Hepatocyte (in vitro differentiated cells): ENCODE data around the gene ATP5MG. TPM values are rescaled to one million over a fixed set of nuclear protein-coding genes. Genes with fewer than 3 reads are reported as not detected.
A peak's percentile ranks its signal among the peaks of the same experiment; 100 is the strongest.

Source experiments
- DNase-seq: peaks from one replicate; pipeline ENCODE4 v3.0.0-alpha.2; 2016; ENCODE audit warnings: low spot score
- H2AFZ ChIP-seq: fragments of 200-600 bp; sonication (generic); 2 replicates; pipeline ENCODE4 v1.6.0; 2016; ENCODE audit warnings: antibody characterized with exemption, mild to moderate bottlenecking
- H3K27ac ChIP-seq: fragments of 200-600 bp; sonication (generic); 2 replicates; pipeline ENCODE4 v1.5.1; 2016; ENCODE audit warnings: mild to moderate bottlenecking
- H3K27me3 ChIP-seq: fragments of 200-600 bp; sonication (generic); 2 replicates; pipeline ENCODE4 v1.6.1; 2016
- H3K36me3 ChIP-seq: fragments of 200-600 bp; sonication (generic); replicated peaks from 2 replicates; pipeline ENCODE4 v1.5.1; 2016; ENCODE audit warnings: low read depth; ENCODE audit not compliant: insufficient read depth
- H3K4me1 ChIP-seq: fragments of 200-600 bp; sonication (generic); 2 replicates; pipeline ENCODE4 v1.5.1; 2016; ENCODE audit warnings: mild to moderate bottlenecking, moderate library complexity; ENCODE audit not compliant: insufficient read depth
- H3K4me2 ChIP-seq: fragments of 200-600 bp; sonication (generic); 2 replicates; pipeline ENCODE4 v1.6.0; 2016
- H3K4me3 ChIP-seq: fragments of 200-600 bp; sonication (generic); 2 replicates; pipeline ENCODE4 v1.5.1; 2016; ENCODE audit warnings: mild to moderate bottlenecking
- H3K79me2 ChIP-seq: fragments of 200-600 bp; sonication (generic); 2 replicates; pipeline ENCODE4 v1.6.0; 2017; ENCODE audit warnings: mild to moderate bottlenecking
- H3K9me2 ChIP-seq: fragments of 200-600 bp; sonication (generic); replicated peaks from 2 replicates; pipeline ENCODE4 v1.6.0; 2017; ENCODE audit warnings: mild to moderate bottlenecking; ENCODE audit not compliant: insufficient read depth
- H3K9me3 ChIP-seq: fragments of 200-600 bp; sonication (generic); 2 replicates; pipeline ENCODE4 v1.5.1; 2016; ENCODE audit warnings: low read depth, mild to moderate bottlenecking
- H4K20me1 ChIP-seq: fragments of 200-600 bp; sonication (generic); 2 replicates; pipeline ENCODE4 v1.6.0; 2016; ENCODE audit warnings: mild to moderate bottlenecking; ENCODE audit not compliant: insufficient read depth, poor library complexity, severe bottlenecking
- EZH2 ChIP-seq: fragments of 200-600 bp; sonication (generic); IDR thresholded peaks from 2 replicates; pipeline ENCODE4 v1.6.1; 2016; ENCODE audit warnings: antibody characterized with exemption, mild to moderate bottlenecking, borderline replicate concordance
- EZH2phosphoT487 ChIP-seq: fragments of 200-600 bp; sonication (generic); IDR thresholded peaks from one replicate; pipeline ENCODE4 v1.6.1; 2018; ENCODE audit warnings: antibody characterized with exemption, mild to moderate bottlenecking, low read depth, moderate library complexity; ENCODE audit not compliant: unreplicated experiment, severe bottlenecking
- WGBS: methylation state at CpG from one replicate; pipeline ENCODE4 v1.1.6; 2016; ENCODE audit warnings: low lambda C conversion rate; ENCODE audit errors: missing lambda C conversion rate; 5-methylcytosine and 5-hydroxymethylcytosine counted together
- polyA plus RNA-seq: library from polyadenylated mRNA; unstranded; fragments of >200 nt; fragmentation: Nextera tagmentation; extraction: Ambion mirVana; gene quantifications from 2 replicates; pipeline ENCODE4 v1.2.1, GENCODE V29; 2016
- total RNA-seq: library from RNA; depleted of rRNA; stranded (reverse); fragments of >200 nt; gene quantifications from 2 replicates; pipeline ENCODE4 v1.2.3, GENCODE V29; 2014
- TF ChIP-seq, protein P1 (sequence below): fragments of 200-600 bp; sonication (generic); IDR thresholded peaks from 2 replicates; pipeline ENCODE4 v1.5.1; 2016; ENCODE audit warnings: antibody characterized with exemption, mild to moderate bottlenecking; ENCODE audit not compliant: poor library complexity

ATP5MG gene
- total and polyA plus RNA-seq, 2 experiments from 2014 or later: 64.7 to 471 TPM

- DNase-seq: no peak
- no peak overlapping the region for H3K4me3 ChIP-seq
These were observed 17.4 kb downstream of the ATP5MG start for GRCh38 chr11:118418766-118419165.

GRCh38 chr11:118427707-118428106, 26.3 kb downstream of the ATP5MG start:
- H3K79me2 ChIP-seq: no peaks in the 10 kb centered on the region
- no peak overlapping the region for H3K4me3 ChIP-seq
- H3K4me2 ChIP-seq: no peak overlapping the region
- H3K4me1 ChIP-seq: no peaks in the 10 kb centered on the region
- no peaks in the 10 kb centered on the region for H3K9me3 ChIP-seq
- H3K27ac ChIP-seq: no peak overlapping the region
- TF ChIP-seq, protein P1, sequence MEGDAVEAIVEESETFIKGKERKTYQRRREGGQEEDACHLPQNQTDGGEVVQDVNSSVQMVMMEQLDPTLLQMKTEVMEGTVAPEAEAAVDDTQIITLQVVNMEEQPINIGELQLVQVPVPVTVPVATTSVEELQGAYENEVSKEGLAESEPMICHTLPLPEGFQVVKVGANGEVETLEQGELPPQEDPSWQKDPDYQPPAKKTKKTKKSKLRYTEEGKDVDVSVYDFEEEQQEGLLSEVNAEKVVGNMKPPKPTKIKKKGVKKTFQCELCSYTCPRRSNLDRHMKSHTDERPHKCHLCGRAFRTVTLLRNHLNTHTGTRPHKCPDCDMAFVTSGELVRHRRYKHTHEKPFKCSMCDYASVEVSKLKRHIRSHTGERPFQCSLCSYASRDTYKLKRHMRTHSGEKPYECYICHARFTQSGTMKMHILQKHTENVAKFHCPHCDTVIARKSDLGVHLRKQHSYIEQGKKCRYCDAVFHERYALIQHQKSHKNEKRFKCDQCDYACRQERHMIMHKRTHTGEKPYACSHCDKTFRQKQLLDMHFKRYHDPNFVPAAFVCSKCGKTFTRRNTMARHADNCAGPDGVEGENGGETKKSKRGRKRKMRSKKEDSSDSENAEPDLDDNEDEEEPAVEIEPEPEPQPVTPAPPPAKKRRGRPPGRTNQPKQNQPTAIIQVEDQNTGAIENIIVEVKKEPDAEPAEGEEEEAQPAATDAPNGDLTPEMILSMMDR: no peak
- TF ChIP-seq EZH2: no peak
- TF ChIP-seq EZH2phosphoT487: no peak
- H3K36me3 ChIP-seq: no peaks in the 10 kb centered on the region
- H2AFZ ChIP-seq: no peak overlapping the region
- H4K20me1 ChIP-seq: no peaks in the 10 kb centered on the region
- WGBS: 35% methylated on average over 1 of the region's 1 CpG
- no peaks in the 10 kb centered on the region for H3K9me2 ChIP-seq
- H3K27me3 ChIP-seq: no peaks in the 10 kb centered on the region
- no peak for DNase-seq

More at GRCh38 chr11:118418766-118419165, 17.4 kb downstream of the ATP5MG start:
- no peak for TF ChIP-seq EZH2phosphoT487
- TF ChIP-seq EZH2: no peak
- TF ChIP-seq, protein P1: no peak
- no peaks in the 10 kb centered on the region for H3K36me3 ChIP-seq
- no peak overlapping the region for H2AFZ ChIP-seq
- WGBS: 80% methylated on average over 5 of the region's 5 CpGs
- no peaks in the 10 kb centered on the region for H3K9me2 ChIP-seq
- H3K79me2 ChIP-seq: no peaks in the 10 kb centered on the region
- no peak overlapping the region for H3K4me2 ChIP-seq
- H3K27ac ChIP-seq: no peak overlapping the region
- no peaks in the 10 kb centered on the region for H4K20me1 ChIP-seq
- H3K27me3 ChIP-seq: no peaks in the 10 kb centered on the region
- no peaks in the 10 kb centered on the region for H3K4me1 ChIP-seq
- no peaks in the 10 kb centered on the region for H3K9me3 ChIP-seq

- Histone ChIP-seq H3K27ac (no peak overlapping the region), H3K79me2 (no peaks in the 10 kb centered on the region), H3K9me2 (no peaks in the 10 kb centered on the region), H2AFZ (no peak overlapping the region), H3K36me3 (no peaks in the 10 kb centered on the region), H3K4me2 (no peak overlapping the region), H3K4me3 (no peak overlapping the region), H3K9me3 (no peaks in the 10 kb centered on the region), H3K4me1 (no peaks in the 10 kb centered on the region), H4K20me1 (no peaks in the 10 kb centered on the region), H3K27me3 (no peaks in the 10 kb centered on the region)
- DNase-seq: no peak
- no peak for TF ChIP-seq EZH2
- TF ChIP-seq, protein P1: no peak
- TF ChIP-seq EZH2phosphoT487: no peak
- 78% methylated on average over 2 of the region's 2 CpGs for WGBS
These were observed 29.6 kb downstream of the ATP5MG start for GRCh38 chr11:118430956-118431355.

- Histone ChIP-seq H3K79me2 (peaks cover 25% of the 10 kb centered on the region), H2AFZ (peak overlapping the region; percentile 97), H4K20me1 (peaks cover 21% of the 10 kb centered on the region), H3K4me1 (peaks cover 4% of the 10 kb centered on the region), H3K27me3 (no peaks in the 10 kb centered on the region), H3K9me2 (no peaks in the 10 kb centered on the region), H3K4me3 (peak overlapping the region; percentile 81), H3K27ac (no peak overlapping the region), H3K4me2 (peak overlapping the region; percentile 100), H3K9me3 (no peaks in the 10 kb centered on the region), H3K36me3 (no peaks in the 10 kb centered on the region)
- 10% methylated on average over 9 of the region's 9 CpGs for WGBS
- TF ChIP-seq EZH2: no peak
- TF ChIP-seq, protein P1: no peak
- no peak for TF ChIP-seq EZH2phosphoT487
- no peak for DNase-seq
These were observed 32.7 kb downstream of the ATP5MG start for GRCh38 chr11:118434123-118434552.
